H9 (cell line): ENCODE results near the gene TNIP1. TPM values are rescaled to one million over a fixed set of nuclear protein-coding genes. Genes with fewer than 3 reads are reported as not detected.

ENCODE experiments used
- DNase-seq: peaks from one replicate; pipeline ENCODE4 v3.0.0-alpha.2; 2017
- H2AFZ ChIP-seq: one replicate; pipeline ENCODE4 v1.6.1; 2013; ENCODE audit warnings: mild to moderate bottlenecking, low read length, control low read depth, moderate library complexity
- H2AK5ac ChIP-seq: 2 replicates; pipeline ENCODE4 v1.6.1; 2013; ENCODE audit warnings: low read length, control low read depth, mixed read lengths; ENCODE audit not compliant: insufficient read length
- H2BK120ac ChIP-seq: one replicate; pipeline ENCODE4 v1.6.1; 2013; ENCODE audit warnings: low read depth, mild to moderate bottlenecking, low read length, control low read depth, inconsistent platforms; ENCODE audit not compliant: poor library complexity, severe bottlenecking
- H2BK12ac ChIP-seq: 2 replicates; pipeline ENCODE4 v1.6.1; 2013; ENCODE audit warnings: low read length, control low read depth, mixed read lengths, low read depth; ENCODE audit not compliant: insufficient read length
- H2BK15ac ChIP-seq: 2 replicates; pipeline ENCODE4 v1.6.1; 2013; ENCODE audit warnings: low read depth, low read length, control low read depth
- H2BK20ac ChIP-seq: one replicate; pipeline ENCODE4 v1.6.1; 2013; ENCODE audit warnings: low read depth, mild to moderate bottlenecking, low read length, control low read depth, inconsistent platforms; ENCODE audit not compliant: poor library complexity, severe bottlenecking
- H2BK5ac ChIP-seq: 2 replicates; pipeline ENCODE4 v1.6.1; 2013; ENCODE audit warnings: low read length, control low read depth, mixed read lengths; ENCODE audit not compliant: insufficient read length
- H3K14ac ChIP-seq: 2 replicates; pipeline ENCODE4 v1.6.1; 2013; ENCODE audit warnings: low read length, control low read depth; ENCODE audit not compliant: insufficient read depth
- H3K18ac ChIP-seq: 2 replicates; pipeline ENCODE4 v1.6.1; 2013; ENCODE audit warnings: low read depth, mild to moderate bottlenecking, mixed read lengths, low read length, control low read depth; ENCODE audit not compliant: insufficient read length
- H3K23ac ChIP-seq: 2 replicates; pipeline ENCODE4 v1.6.1; 2013; ENCODE audit warnings: low read length, control low read depth, mixed read lengths, low read depth; ENCODE audit not compliant: insufficient read length
- H3K23me2 ChIP-seq: 2 replicates; pipeline ENCODE4 v1.6.1; 2013; ENCODE audit warnings: low read depth, mild to moderate bottlenecking, mixed read lengths, low read length, control low read depth; ENCODE audit not compliant: insufficient read length, poor library complexity, severe bottlenecking
- H3K27ac ChIP-seq: 2 replicates; pipeline ENCODE4 v1.5.1; 2013; ENCODE audit warnings: low read length, control low read depth, mixed read lengths, low read depth; ENCODE audit not compliant: insufficient read length
- H3K27me3 ChIP-seq: 2 replicates; pipeline ENCODE4 v1.6.1; 2013; ENCODE audit warnings: low read length, control low read depth, inconsistent platforms; ENCODE audit not compliant: insufficient read depth
- H3K4ac ChIP-seq: 2 replicates; pipeline ENCODE4 v1.6.1; 2013; ENCODE audit warnings: low read depth, mild to moderate bottlenecking, control low read depth, inconsistent platforms, low read length, moderate library complexity
- H3K4me1 ChIP-seq: 2 replicates; pipeline ENCODE4 v1.6.1; 2013; ENCODE audit warnings: low read length, control low read depth, inconsistent platforms; ENCODE audit not compliant: insufficient read depth
- H3K4me2 ChIP-seq: 2 replicates; pipeline ENCODE4 v1.6.1; 2013; ENCODE audit warnings: low read length, control low read depth, mixed read lengths; ENCODE audit not compliant: insufficient read length, insufficient read depth
- H3K56ac ChIP-seq: 2 replicates; pipeline ENCODE4 v1.6.1; 2013; ENCODE audit warnings: low read depth, mild to moderate bottlenecking, mixed read lengths, low read length, control low read depth; ENCODE audit not compliant: insufficient read length
- H3K79me1 ChIP-seq: 2 replicates; pipeline ENCODE4 v1.6.1; 2013; ENCODE audit warnings: low read depth, mild to moderate bottlenecking, moderate library complexity, low read length, control low read depth, inconsistent platforms; ENCODE audit not compliant: insufficient read depth, poor library complexity, severe bottlenecking
- H3K79me2 ChIP-seq: 2 replicates; pipeline ENCODE4 v1.6.1; 2013; ENCODE audit warnings: low read length, control low read depth, inconsistent platforms; ENCODE audit not compliant: insufficient read depth
- H3K9ac ChIP-seq: 2 replicates; pipeline ENCODE4 v1.6.1; 2013; ENCODE audit warnings: low read length, control low read depth, mixed read lengths; ENCODE audit not compliant: insufficient read length; ENCODE audit errors: extremely low read depth
- H3K9me3 ChIP-seq: one replicate; pipeline ENCODE4 v1.6.1; 2013; ENCODE audit warnings: low read depth, low read length, inconsistent platforms; ENCODE audit not compliant: control insufficient read depth
- H3T11ph ChIP-seq: one replicate; pipeline ENCODE4 v1.6.1; 2013; ENCODE audit warnings: mild to moderate bottlenecking, low read length, control low read depth, inconsistent platforms
- H4K20me1 ChIP-seq: one replicate; pipeline ENCODE4 v1.6.1; 2013; ENCODE audit not compliant: control insufficient read depth, insufficient read length, insufficient read depth
- H4K5ac ChIP-seq: 2 replicates; pipeline ENCODE4 v1.6.1; 2013; ENCODE audit warnings: low read depth, mild to moderate bottlenecking, mixed read lengths, low read length, control low read depth; ENCODE audit not compliant: insufficient read length
- H4K8ac ChIP-seq: replicated peaks from 2 replicates; pipeline ENCODE4 v1.6.1; 2013; ENCODE audit warnings: low read length, control low read depth, mixed read lengths, low read depth; ENCODE audit not compliant: insufficient read length
- H4K91ac ChIP-seq: 2 replicates; pipeline ENCODE4 v1.6.1; 2013; ENCODE audit warnings: low read depth, mild to moderate bottlenecking, moderate library complexity, mixed read lengths, low read length, control low read depth; ENCODE audit not compliant: insufficient read length
- H3K27ac Mint-ChIP-seq, 3 experiments: 2 replicates in 2 of 3; 3 replicates in 1 of 3; pipeline ENCODE4 v1.8.0; 2020 to 2021; ENCODE audit warnings: mixed read lengths in 3 of 3, mild to moderate bottlenecking in 1 of 3, moderate library complexity in 1 of 3
- H3K27me3 Mint-ChIP-seq: 2 replicates; pipeline ENCODE4 v1.8.0; 2021; ENCODE audit warnings: low read depth, mild to moderate bottlenecking, moderate library complexity, mixed read lengths
- H3K36me3 Mint-ChIP-seq, 3 experiments: 2 replicates in 2 of 3; 3 replicates in 1 of 3; pipeline ENCODE4 v1.8.0; 2020 to 2021; ENCODE audit warnings: low read depth in 3 of 3, mixed read lengths in 3 of 3; ENCODE audit not compliant: insufficient read depth in 1 of 3
- H3K4me1 Mint-ChIP-seq, 2 experiments: 2 replicates each; pipeline ENCODE4 v1.8.0; 2020; ENCODE audit warnings: mixed read lengths in 2 of 2
- H3K4me3 Mint-ChIP-seq, 2 experiments: 2 replicates in 1 of 2; 3 replicates in 1 of 2; pipeline ENCODE4 v1.8.0; 2020 to 2021; ENCODE audit warnings: mild to moderate bottlenecking in 2 of 2, mixed read lengths in 2 of 2, moderate library complexity in 1 of 2
- H3K9me3 Mint-ChIP-seq, 2 experiments: 2 replicates in 1 of 2; 3 replicates in 1 of 2; pipeline ENCODE4 v1.8.0; 2020; ENCODE audit warnings: mild to moderate bottlenecking in 2 of 2, mixed read lengths in 2 of 2, moderate library complexity in 1 of 2
- WGBS: extraction: QIAGEN DNeasy Blood & Tissue Kit; methylation state at CpG from one replicate; pipeline ENCODE4 v1.1.7; 2013; ENCODE audit warnings: missing lambda C conversion rate, low lambda C conversion rate, mixed read lengths; ENCODE audit not compliant: insufficient read length; ENCODE audit errors: extremely low coverage; 5-methylcytosine and 5-hydroxymethylcytosine counted together
- total RNA-seq: library from RNA; stranded (reverse); gene quantifications from 2 replicates; pipeline ENCODE4 v1.2.1, GENCODE V29; 2021
- TF ChIP-seq, protein P1 (sequence below): fragments of 200-600 bp; sonication (generic); conservative IDR thresholded peaks from 3 replicates; pipeline ENCODE4 v1.8.0; 2021; ENCODE audit warnings: antibody characterized with exemption, mild to moderate bottlenecking

The TNIP1 gene
- total RNA-seq, 1 experiment from 2014 or later = 40.8 TPM

DNA sequence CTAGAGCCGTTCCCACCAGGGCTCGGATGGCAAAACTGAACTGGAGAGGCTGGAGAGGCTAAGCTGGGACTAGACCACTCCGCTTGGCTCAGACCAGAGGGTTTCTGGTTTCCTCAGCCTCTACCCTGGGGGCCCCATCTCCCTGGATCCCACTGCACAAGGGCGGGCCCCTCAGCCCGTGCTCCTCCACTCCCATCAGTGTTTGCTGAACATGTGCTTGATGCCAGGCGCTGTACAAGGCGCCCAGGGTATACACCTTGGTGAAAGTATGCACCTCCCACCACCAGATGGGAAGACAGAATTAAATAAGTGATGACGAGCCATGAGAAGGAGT is 42.5 kb downstream of the TNIP1 start:
- peaks cover 2 to 42% (median 32%) of the 10 kb centered on the region in 3 experiments; a peak in 5 of 7 replicates for H3K36me3 Mint-ChIP-seq
- TF ChIP-seq, protein P1, sequence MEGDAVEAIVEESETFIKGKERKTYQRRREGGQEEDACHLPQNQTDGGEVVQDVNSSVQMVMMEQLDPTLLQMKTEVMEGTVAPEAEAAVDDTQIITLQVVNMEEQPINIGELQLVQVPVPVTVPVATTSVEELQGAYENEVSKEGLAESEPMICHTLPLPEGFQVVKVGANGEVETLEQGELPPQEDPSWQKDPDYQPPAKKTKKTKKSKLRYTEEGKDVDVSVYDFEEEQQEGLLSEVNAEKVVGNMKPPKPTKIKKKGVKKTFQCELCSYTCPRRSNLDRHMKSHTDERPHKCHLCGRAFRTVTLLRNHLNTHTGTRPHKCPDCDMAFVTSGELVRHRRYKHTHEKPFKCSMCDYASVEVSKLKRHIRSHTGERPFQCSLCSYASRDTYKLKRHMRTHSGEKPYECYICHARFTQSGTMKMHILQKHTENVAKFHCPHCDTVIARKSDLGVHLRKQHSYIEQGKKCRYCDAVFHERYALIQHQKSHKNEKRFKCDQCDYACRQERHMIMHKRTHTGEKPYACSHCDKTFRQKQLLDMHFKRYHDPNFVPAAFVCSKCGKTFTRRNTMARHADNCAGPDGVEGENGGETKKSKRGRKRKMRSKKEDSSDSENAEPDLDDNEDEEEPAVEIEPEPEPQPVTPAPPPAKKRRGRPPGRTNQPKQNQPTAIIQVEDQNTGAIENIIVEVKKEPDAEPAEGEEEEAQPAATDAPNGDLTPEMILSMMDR = no peak

More for the DNA sequence above, 42.5 kb downstream of the TNIP1 start:
- Histone ChIP-seq H2BK15ac (no peak overlapping the region), H3K9me3 (no peaks in the 10 kb centered on the region), H2AFZ (no peak overlapping the region), H3K4me1 (no peaks in the 10 kb centered on the region; the same call in 1 of the 2 replicates), H3K4ac (no peak overlapping the region), H2AK5ac (no peak overlapping the region), H3T11ph (no peak overlapping the region), H3K79me1 (no peaks in the 10 kb centered on the region), H4K8ac (no peak overlapping the region), H3K79me2 (no peaks in the 10 kb centered on the region), H3K23me2 (no peaks in the 10 kb centered on the region), H3K18ac (no peak overlapping the region), H4K91ac (no peak overlapping the region), H3K14ac (no peak overlapping the region), H3K23ac (no peak overlapping the region), H3K56ac (no peak overlapping the region), H4K20me1 (no peaks in the 10 kb centered on the region), H2BK5ac (no peak overlapping the region), H3K27ac (no peak overlapping the region), H3K4me2 (no peak overlapping the region), H2BK120ac (no peak overlapping the region), H2BK20ac (no peak overlapping the region), H4K5ac (no peak overlapping the region), H3K9ac (no peak overlapping the region), H2BK12ac (no peak overlapping the region), H3K27me3 (no peaks in the 10 kb centered on the region)
- Mint-ChIP-seq H3K9me3 (no peaks in the 10 kb centered on the region; a peak in 1 of 5 replicates), H3K27me3 (no peaks in the 10 kb centered on the region), H3K27ac (no peak overlapping the region), H3K4me1 (no peaks in the 10 kb centered on the region), H3K4me3 (no peak overlapping the region)
- DNase-seq = no peak
- WGBS = no CpG with 5 or more reads among the region's 8 CpGs
